Natural killer cell (primary cell): Measurements from ENCODE around the gene TCF23. TPM values are rescaled to one million over a fixed set of nuclear protein-coding genes. Genes with fewer than 3 reads are reported as not detected.
A peak's percentile ranks its signal among the peaks of the same experiment; 100 is the strongest.

Experiments used
- ATAC-seq, 3 donors: fragments of 150-1000 bp in 2 of 3; fragments of 200-7000 bp in 1 of 3; cut with Tn5 transposase; 1 replicate in 1 of 3; 2 replicates in 2 of 3; pipeline ENCODE4 v1.10.0; 2021; ENCODE audit warnings: mild to moderate bottlenecking in 2 of 3, moderate library complexity in 2 of 3
- DNase-seq, 2 donors: peaks; one replicate each; pipeline versions ENCODE4 v3.0.0 to v3.0.0-alpha.2; 2013 to 2021; ENCODE audit warnings: mixed read lengths in 1 of 2
- H3K27ac ChIP-seq: one replicate; pipeline ENCODE4 v1.5.1; 2013; ENCODE audit warnings: mild to moderate bottlenecking, low read length
- H3K27me3 ChIP-seq: one replicate; pipeline ENCODE4 v1.6.1; 2013; ENCODE audit warnings: low read length; ENCODE audit not compliant: control insufficient read depth, insufficient read depth
- H3K36me3 ChIP-seq: one replicate; pipeline ENCODE4 v1.6.1; 2013; ENCODE audit warnings: low read length; ENCODE audit not compliant: control insufficient read depth, insufficient read depth
- H3K4me1 ChIP-seq: one replicate; pipeline ENCODE4 v1.6.1; 2013; ENCODE audit warnings: low read length; ENCODE audit not compliant: control insufficient read depth, insufficient read depth
- H3K4me3 ChIP-seq: one replicate; pipeline ENCODE4 v1.5.1; 2013; ENCODE audit warnings: low read length
- H3K9me3 ChIP-seq: one replicate; pipeline ENCODE4 v1.6.1; 2013; ENCODE audit warnings: low read length; ENCODE audit not compliant: control insufficient read depth, insufficient read depth
- H3K27ac Mint-ChIP-seq, 2 donors: one replicate each; pipeline ENCODE4 v1.8.0; 2022; ENCODE audit warnings: mild to moderate bottlenecking in 2 of 2, mixed read lengths in 2 of 2, moderate library complexity in 1 of 2
- H3K27me3 Mint-ChIP-seq, 2 donors: one replicate each; pipeline ENCODE4 v1.8.0; 2022; ENCODE audit warnings: low read depth in 2 of 2, mixed read lengths in 2 of 2
- H3K36me3 Mint-ChIP-seq: one replicate; pipeline ENCODE4 v1.8.0; 2022; ENCODE audit warnings: mixed read lengths
- H3K4me1 Mint-ChIP-seq, 2 donors: one replicate each; pipeline ENCODE4 v1.8.0; 2022; ENCODE audit warnings: mixed read lengths in 2 of 2
- H3K4me3 Mint-ChIP-seq: one replicate; pipeline ENCODE4 v1.8.0; 2022; ENCODE audit warnings: mild to moderate bottlenecking, moderate library complexity, mixed read lengths
- H3K9me3 Mint-ChIP-seq, 2 donors: one replicate each; pipeline ENCODE4 v1.8.0; 2022; ENCODE audit warnings: mixed read lengths in 2 of 2
- WGBS: methylation state at CpG from one replicate; pipeline ENCODE4 v1.1.7; 2013; ENCODE audit warnings: missing lambda C conversion rate; ENCODE audit not compliant: insufficient coverage; 5-methylcytosine and 5-hydroxymethylcytosine counted together
- intact Hi-C: fragments of 100-400 bp; cut with micrococcal nuclease; formaldehyde crosslinking; loops from one replicate; pipeline ENCODE4 v1.14.2; 2022
- total RNA-seq, 4 donors: library from RNA; stranded (reverse); fragments of 120-200 nt in 1 of 4; gene quantifications; one replicate each; pipeline versions ENCODE4 v1.2.3 to v1.2.4, GENCODE V29; 2013 to 2022
- TF ChIP-seq, protein P1 (sequence below): fragments of 200-600 bp; IDR thresholded peaks from one replicate; pipeline ENCODE4 v1.8.0; 2022; ENCODE audit warnings: antibody characterized with exemption

TCF23 gene
- total RNA-seq, 3 donors from 2014 or later (not counting 1 experiment from before 2014, with no cell fraction given) = not detected

DNA sequence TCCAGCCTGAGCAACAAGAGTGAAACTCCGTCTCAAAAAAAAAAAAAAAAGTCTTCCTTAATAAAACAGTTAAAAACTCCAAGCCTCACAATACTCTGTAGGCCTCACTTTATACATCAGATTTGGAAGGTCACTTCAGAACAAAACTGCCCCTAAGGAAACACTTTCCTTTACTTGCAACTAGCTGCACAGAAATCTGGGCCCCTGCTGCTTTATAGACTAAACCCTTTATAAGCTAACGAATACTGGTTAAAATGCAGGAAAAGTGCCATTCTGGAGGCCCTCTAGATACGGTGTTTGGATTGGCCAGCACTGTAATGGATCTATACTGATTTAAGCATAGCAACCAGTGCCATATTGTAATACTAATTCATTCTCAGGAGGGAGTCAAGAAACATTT is 23.7 kb upstream of the TCF23 start:
- TF ChIP-seq, protein P1, sequence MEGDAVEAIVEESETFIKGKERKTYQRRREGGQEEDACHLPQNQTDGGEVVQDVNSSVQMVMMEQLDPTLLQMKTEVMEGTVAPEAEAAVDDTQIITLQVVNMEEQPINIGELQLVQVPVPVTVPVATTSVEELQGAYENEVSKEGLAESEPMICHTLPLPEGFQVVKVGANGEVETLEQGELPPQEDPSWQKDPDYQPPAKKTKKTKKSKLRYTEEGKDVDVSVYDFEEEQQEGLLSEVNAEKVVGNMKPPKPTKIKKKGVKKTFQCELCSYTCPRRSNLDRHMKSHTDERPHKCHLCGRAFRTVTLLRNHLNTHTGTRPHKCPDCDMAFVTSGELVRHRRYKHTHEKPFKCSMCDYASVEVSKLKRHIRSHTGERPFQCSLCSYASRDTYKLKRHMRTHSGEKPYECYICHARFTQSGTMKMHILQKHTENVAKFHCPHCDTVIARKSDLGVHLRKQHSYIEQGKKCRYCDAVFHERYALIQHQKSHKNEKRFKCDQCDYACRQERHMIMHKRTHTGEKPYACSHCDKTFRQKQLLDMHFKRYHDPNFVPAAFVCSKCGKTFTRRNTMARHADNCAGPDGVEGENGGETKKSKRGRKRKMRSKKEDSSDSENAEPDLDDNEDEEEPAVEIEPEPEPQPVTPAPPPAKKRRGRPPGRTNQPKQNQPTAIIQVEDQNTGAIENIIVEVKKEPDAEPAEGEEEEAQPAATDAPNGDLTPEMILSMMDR = no peak
- Histone ChIP-seq H3K27me3 (no peaks in the 10 kb centered on the region), H3K9me3 (no peaks in the 10 kb centered on the region), H3K4me1 (peaks cover 15% of the 10 kb centered on the region), H3K27ac (no peak overlapping the region), H3K4me3 (no peak overlapping the region), H3K36me3 (peaks cover 4% of the 10 kb centered on the region)
- H3K36me3 Mint-ChIP-seq = no peaks in the 10 kb centered on the region
- H3K9me3 Mint-ChIP-seq = no peaks in the 10 kb centered on the region
- DNase-seq = no peak
- peaks cover 2 to 3% of the 10 kb centered on the region in 2 donors for H3K27me3 Mint-ChIP-seq
- H3K27ac Mint-ChIP-seq = no peak overlapping the region
- H3K4me3 Mint-ChIP-seq = peak overlapping the region; percentile 58
- ATAC-seq = no peak
- WGBS = 95% methylated on average over 3 of the region's 3 CpGs
- intact Hi-C loops = no loop called here
- peaks cover 9 to 22% of the 10 kb centered on the region in 2 donors for H3K4me1 Mint-ChIP-seq

- Mint-ChIP-seq H3K4me1 (peaks cover 9 to 29% of the 10 kb centered on the region in 2 donors), H3K4me3 (no peak overlapping the region), H3K27me3 (no peaks in the 10 kb centered on the region), H3K27ac (peak overlapping the region in 1 of 2 donors; percentile 15), H3K9me3 (no peaks in the 10 kb centered on the region), H3K36me3 (no peaks in the 10 kb centered on the region)
- no peaks in the 10 kb centered on the region for H3K9me3 ChIP-seq
- TF ChIP-seq, protein P1 = no peak
- H3K4me1 ChIP-seq = peaks cover 15% of the 10 kb centered on the region
- peaks cover 16% of the 10 kb centered on the region for H3K36me3 ChIP-seq
- no peak for DNase-seq
- no peak overlapping the region for H3K27ac ChIP-seq
- no peak for ATAC-seq
- H3K27me3 ChIP-seq = no peaks in the 10 kb centered on the region
- intact Hi-C loops = no loop called here
- 75% methylated on average over 5 of the region's 5 CpGs for WGBS
- H3K4me3 ChIP-seq = no peak overlapping the region
These were observed 22.5 kb upstream of the TCF23 start for GRCh38 chr2:27126252-27126710.

GRCh38 chr2:27127883-27128667 is 20.7 kb upstream of the TCF23 start:
- Histone ChIP-seq H3K4me1 (peaks cover 16% of the 10 kb centered on the region), H3K4me3 (no peak overlapping the region), H3K36me3 (peaks cover 29% of the 10 kb centered on the region), H3K27ac (no peak overlapping the region), H3K9me3 (no peaks in the 10 kb centered on the region), H3K27me3 (no peaks in the 10 kb centered on the region)
- DNase-seq (no peak), ATAC-seq (no peak)
- no peaks in the 10 kb centered on the region for H3K9me3 Mint-ChIP-seq
- H3K27ac Mint-ChIP-seq = no peak overlapping the region
- H3K4me3 Mint-ChIP-seq = no peak overlapping the region
- no peaks in the 10 kb centered on the region for H3K27me3 Mint-ChIP-seq
- H3K4me1 Mint-ChIP-seq = peaks cover 8 to 25% of the 10 kb centered on the region in 2 donors
- WGBS = 93% methylated on average over 8 of the region's 9 CpGs
- intact Hi-C loops = no loop called here
- H3K36me3 Mint-ChIP-seq = no peaks in the 10 kb centered on the region
- TF ChIP-seq, protein P1 = no peak
